Left lung (tissue), 8 donors: ENCODE data around the gene UNG. TPM values are rescaled to one million over a fixed set of nuclear protein-coding genes. Genes with fewer than 3 reads are reported as not detected.

Source experiments
- polyA plus RNA-seq, 6 donors: library from polyadenylated mRNA; unstranded; fragments of 120-200 nt; gene quantifications; one replicate each; pipeline ENCODE4 v1.2.1, GENCODE V29; 2013; ENCODE audit not compliant: insufficient read length in 6 of 6
- total RNA-seq, 2 donors: library from RNA; stranded (reverse); fragmentation: NEBNext Ultra II Directional; extraction: Animal tissue kit (Norgen Biotek cat#: 25700); gene quantifications; one replicate each; pipeline ENCODE4 v1.2.1, GENCODE V29; 2021
- donor health status: DM: no; HTN: yes; CAD: no.
- donor health status: DM: no; HTN: no; CAD: no.

UNG gene
- total and polyA plus RNA-seq, 8 donors, result 22.4 to 55.7 (median 49.0) TPM

Other genes with a start within 250 kb of the UNG start
- gene SSH1, start 240.0 kb upstream of the UNG start, total RNA-seq, result 10 to 100 TPM; 43.5 to 48.8 TPM
- 10 to 100 TPM; 20.8 to 27.4 (median 25.1) TPM for gene SSH1, start 240.0 kb upstream of the UNG start, polyA plus RNA-seq
- gene DAO, start 217.5 kb upstream of the UNG start, total RNA-seq, result not detected
- gene DAO, start 217.5 kb upstream of the UNG start, polyA plus RNA-seq, result not detected
- gene SVOP, start 76.5 kb upstream of the UNG start, total RNA-seq, result not detected
- under 1 TPM; 0.09 to 0.24 (median 0.15) TPM for gene SVOP, start 76.5 kb upstream of the UNG start, polyA plus RNA-seq
- gene USP30, start 45.0 kb upstream of the UNG start, total RNA-seq, result 10 to 100 TPM in 1 of 2 donors, 1 to 10 TPM in 1; 7.1 to 13.1 TPM
- gene USP30, start 45.0 kb upstream of the UNG start, polyA plus RNA-seq, result 10 to 100 TPM; 21.6 to 28.0 (median 24.7) TPM
- 10 to 100 TPM in 1 of 2 donors, 1 to 10 TPM in 1; 7.3 to 17.4 TPM for gene ALKBH2, start 4.1 kb upstream of the UNG start, total RNA-seq
- gene ALKBH2, start 4.1 kb upstream of the UNG start, polyA plus RNA-seq, result 10 to 100 TPM; 25.5 to 32.5 (median 29.7) TPM
- 10 to 100 TPM; 14.8 to 16.8 TPM for gene ACACB, start 19.0 kb downstream of the UNG start, total RNA-seq
- 10 to 100 TPM; 12.5 to 21.3 (median 15.7) TPM for gene ACACB, start 19.0 kb downstream of the UNG start, polyA plus RNA-seq
- not detected for gene FOXN4, start 211.7 kb downstream of the UNG start, total RNA-seq
- 1 to 10 TPM in 3 of 6 donors, under 1 TPM in 3; 0.51 to 2.0 (median 1.1) TPM for gene FOXN4, start 211.7 kb downstream of the UNG start, polyA plus RNA-seq